ENCODE measurements around the gene KRT16.
"Not testable (repeated sequence)": the region's sequence is repeated elsewhere in the genome, so short reads cannot be mapped to it uniquely, and the experiment has no call there.

The KRT16 gene

DNA sequence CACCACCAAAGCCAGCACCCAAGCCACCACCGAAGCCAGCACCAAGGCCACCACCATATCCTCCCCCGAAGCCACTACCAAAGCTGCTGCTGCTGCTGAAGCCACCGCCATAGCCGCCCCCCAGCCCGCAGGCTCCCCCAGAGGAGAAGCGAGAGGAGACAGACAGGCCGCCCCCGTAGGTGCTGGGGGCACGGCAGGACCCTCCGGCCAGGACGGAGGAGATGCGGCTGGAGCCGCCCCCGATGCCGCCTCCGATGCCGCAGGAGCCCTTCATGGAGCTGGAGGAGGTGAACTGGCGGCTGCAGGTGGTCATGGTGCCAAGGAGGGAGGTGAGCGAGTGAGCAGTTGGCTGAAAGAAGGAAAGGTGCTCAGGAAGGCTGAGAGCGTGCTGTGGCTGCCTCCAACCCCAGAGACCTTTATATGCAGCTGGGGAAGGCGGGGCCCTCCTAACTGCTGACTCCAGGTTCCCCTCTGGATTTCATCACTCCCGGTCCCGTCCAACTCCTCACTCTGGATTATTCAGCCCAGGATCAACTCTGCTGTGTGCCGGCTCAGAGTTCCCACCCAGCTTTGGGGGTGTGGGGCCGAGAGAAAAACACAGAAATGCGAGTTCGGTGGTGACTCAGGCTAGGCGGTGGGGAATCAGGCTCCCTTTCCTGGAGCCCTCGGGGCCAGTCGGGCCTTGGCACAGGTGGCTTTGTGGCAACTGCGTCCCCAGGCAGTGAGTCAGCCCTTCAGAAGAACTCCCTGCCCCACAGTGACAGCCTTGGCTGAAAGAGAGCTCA, at the start of gene KRT16:
Gene KRT16 (minus strand): TSS at position 392 of the 785 bp plus-strand sequence. CDS start 79 bp downstream, at position 313.
- not testable (repeated sequence) for DNase-seq (ENCODE audit: low read depth in 3 of 3)

GRCh38 chr17:41660221-41660711, 47.7 kb upstream of the KRT16 start:
- DNase-seq (ENCODE audit: low read depth in 3 of 3), result no peak

- DNase-seq (ENCODE audit: low read depth in 3 of 3), result no peak
Measured at GRCh38 chr17:41659427-41660212, 47.1 kb upstream of the KRT16 start.

DNA sequence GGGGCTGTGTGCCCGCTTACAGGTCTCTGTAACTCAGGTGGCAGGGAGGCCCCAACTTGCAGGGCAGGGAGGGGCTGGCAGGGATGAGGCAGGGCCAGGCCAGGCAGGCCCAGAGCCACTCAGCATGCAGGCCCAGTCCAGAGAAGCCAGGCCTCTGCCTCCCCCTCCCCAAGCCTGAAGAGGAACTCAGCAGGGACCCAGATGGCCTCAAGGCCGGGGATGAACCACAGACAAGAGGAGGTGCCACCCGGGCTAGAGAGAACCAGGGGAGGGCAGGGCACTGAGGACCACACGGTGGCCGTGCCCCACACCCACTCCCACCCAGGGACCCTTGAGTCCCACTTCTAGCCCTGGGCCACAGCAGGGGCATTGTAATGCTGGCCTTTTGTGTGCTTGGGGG, 46.3 kb upstream of the KRT16 start:
- no peak for DNase-seq (ENCODE audit: low read depth in 3 of 3)

DNA sequence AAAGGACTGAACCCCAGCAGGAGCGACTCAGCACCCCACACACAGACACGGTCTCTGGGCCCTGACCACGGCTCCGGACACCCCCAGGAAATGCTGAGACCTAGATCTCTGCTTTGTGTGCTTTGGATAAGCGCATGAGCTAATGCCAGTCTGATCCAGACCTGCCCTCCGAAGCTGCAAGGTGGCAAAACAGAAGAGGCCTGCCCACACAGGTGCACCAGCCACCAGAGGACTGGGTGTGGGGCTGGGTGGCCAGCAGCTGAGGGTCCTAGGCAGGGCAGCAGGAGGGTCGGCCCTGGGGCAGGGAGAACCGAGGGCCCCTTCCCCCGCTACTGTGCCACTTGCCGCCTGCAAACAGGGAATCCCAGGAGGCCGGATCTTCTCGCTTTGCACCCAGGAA, 45.4 kb upstream of the KRT16 start:
- no peak for DNase-seq (ENCODE audit: low read depth in 3 of 3)

DNA sequence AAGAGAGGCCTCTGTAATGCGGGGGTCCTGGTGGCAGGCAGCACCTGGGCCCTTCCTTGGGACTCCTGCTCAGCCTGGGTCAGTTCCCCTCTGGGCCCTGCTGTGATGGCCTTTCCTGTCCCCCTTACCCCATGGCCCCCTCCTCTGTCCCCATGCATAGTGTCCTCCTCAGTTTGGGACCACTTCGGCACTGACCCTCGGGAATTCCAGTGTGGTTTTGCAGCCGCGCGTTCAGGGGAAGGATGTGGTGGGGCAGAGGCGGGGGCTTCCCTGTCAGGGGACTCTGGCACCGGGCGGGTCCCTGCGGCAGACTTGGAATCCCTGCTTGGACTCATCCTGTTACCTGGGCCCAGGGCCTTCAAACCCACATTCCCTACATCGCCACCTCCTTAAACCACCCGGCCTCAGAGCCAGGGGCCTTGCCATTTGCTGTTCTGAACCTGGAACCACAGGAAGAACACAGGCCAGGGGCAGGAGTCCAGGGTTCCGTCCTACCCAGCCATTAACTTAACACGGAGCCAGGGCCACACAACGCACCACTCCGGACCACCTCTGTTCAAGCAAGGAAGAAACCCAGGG, 44.7 kb upstream of the KRT16 start:
- no peak for DNase-seq (ENCODE audit: low read depth in 3 of 3)

- DNase-seq (ENCODE audit: low read depth in 3 of 3), result no peak
Measured at GRCh38 chr17:41656249-41657023, 43.9 kb upstream of the KRT16 start.

GRCh38 chr17:41655611-41656111, 43.1 kb upstream of the KRT16 start:
- no peak for DNase-seq (ENCODE audit: low read depth in 3 of 3)

DNA sequence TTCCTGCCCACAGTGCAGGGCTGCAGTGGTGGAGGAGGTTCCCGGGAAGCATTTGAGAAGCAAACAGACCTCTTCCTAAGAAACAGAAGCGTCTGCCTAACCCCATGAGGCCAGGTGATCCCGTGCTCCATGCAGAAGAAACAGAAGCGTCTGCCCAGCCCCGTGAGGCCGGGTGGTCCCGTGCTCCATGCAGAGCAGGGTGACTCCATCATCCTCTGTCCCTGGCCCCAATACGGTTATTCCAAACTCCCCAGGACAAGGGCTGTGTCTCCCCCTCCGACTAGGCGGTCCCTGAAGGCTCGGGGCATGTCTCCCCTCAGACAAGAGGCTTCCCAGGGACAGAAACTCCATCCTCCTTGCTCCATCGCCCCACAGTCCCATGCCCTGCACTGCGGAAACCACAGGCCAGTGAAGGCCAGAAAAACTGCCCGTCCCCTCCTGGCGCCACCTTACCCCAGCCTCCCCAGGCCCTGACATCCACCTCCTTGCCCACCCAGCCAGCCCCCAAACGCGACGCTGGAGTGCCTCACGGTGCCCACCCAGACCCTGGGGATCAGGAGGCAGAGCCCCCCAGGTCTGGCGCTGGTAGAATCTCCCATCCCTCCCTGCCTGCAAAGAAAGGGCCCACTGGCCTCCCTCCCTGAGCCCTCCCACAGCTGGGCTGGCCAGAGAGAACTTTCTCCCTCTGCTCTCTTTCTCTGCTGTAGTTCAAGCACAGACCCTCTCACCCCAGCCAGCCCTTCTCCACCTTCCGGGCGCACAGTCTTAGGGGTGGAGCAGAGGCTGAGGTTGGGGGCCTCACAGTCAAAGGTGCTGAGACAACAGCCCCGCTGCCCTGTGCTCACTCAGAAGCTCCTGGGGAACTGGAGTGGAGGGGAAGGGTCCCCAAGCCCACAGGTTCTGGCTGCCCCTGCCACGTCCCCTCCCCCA, 42.4 kb upstream of the KRT16 start:
- no peak for DNase-seq (ENCODE audit: low read depth in 3 of 3)

DNA sequence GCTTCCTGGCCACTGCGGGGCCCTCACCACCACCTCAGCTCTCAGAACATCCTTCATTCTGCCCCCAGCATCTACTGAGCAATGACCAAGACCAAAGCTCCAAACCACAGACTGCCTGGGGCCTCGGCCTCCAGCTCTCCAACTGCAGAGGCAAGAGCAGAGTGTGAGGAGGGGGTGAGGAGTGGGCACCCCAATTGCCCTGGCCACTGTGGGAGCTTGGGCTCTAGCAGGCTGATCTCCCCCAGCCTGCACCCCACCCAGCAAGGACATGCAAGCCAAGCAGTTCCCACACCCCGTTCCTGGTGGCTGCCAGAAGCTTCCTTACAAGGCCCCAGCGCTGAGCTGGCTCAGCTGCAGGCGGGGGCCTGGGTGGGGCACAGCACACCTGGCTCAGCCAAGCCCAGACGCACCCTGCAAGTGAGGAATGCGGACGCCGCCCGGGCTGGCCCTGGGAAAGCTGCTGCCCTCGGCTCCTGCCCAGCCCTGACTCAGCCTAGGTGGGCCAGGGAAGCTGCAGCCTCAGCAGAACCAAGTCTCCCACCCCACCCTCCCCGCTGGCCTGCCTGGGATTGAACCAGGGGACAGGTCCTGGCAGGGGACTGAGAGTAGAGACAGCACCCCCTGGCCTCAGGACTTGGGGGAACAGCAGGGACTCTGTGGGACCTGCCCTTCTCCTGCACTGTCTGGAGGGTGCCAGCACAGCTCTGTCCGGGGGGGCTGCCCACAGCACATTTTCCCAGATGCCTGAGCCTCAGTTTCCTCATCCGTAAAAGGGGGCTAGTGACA, 41.5 kb upstream of the KRT16 start:
- DNase-seq (ENCODE audit: low read depth in 3 of 3), result no peak

DNA sequence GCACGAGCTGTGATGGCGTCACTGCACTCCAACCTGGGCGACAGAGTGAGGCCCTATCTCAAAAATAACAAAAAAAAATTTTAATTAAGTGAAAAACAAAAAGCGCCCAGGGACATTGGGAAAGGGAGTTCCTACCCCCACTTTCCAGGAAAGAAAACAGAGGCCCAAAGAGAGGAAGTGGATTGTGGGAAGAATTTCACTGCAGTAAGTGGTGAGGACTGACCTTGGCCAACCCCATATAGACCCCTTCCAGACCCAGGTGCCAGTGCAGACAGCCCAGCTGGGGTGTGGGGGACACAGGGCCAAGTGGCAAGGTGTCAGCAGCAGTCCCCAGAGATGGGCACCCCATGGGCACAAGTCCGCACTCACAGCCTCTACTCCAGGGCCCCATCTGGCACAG, 40.9 kb upstream of the KRT16 start:
- no peak for DNase-seq (ENCODE audit: low read depth in 3 of 3)

- DNase-seq (ENCODE audit: low read depth in 3 of 3), result no peak
Measured at GRCh38 chr17:41652461-41652970, 39.9 kb upstream of the KRT16 start.

- DNase-seq (ENCODE audit: low read depth in 3 of 3), result no peak
Measured at GRCh38 chr17:41651625-41652460, 39.3 kb upstream of the KRT16 start.

- DNase-seq (ENCODE audit: low read depth in 3 of 3), result no peak
Measured at GRCh38 chr17:41650794-41651624, 38.4 kb upstream of the KRT16 start.

GRCh38 chr17:41649923-41650519, 37.5 kb upstream of the KRT16 start:
- DNase-seq (ENCODE audit: low read depth in 3 of 3), result no peak

GRCh38 chr17:41648411-41649195, 36.0 kb upstream of the KRT16 start:
- DNase-seq (ENCODE audit: low read depth in 3 of 3), result peak; percentile 64 to 82 (median 72)
